ENCODE results near the gene TMEM45A.
"Not testable (repeated sequence)": the region's sequence is repeated elsewhere in the genome, so short reads cannot be mapped to it uniquely, and the experiment has no call there.

Gene TMEM45A

GRCh38 chr3:100536093-100536492 is 43.7 kb downstream of the TMEM45A start:
- no peak for DNase-seq

GRCh38 chr3:100537646-100538338 is 45.4 kb downstream of the TMEM45A start:
- no peak for DNase-seq

GRCh38 chr3:100538339-100538706 is 45.9 kb downstream of the TMEM45A start:
- DNase-seq: no peak

- no peak for DNase-seq
Measured at GRCh38 chr3:100540791-100541334, 48.4 kb downstream of the TMEM45A start.

- DNase-seq: not testable (repeated sequence)
Measured at GRCh38 chr3:100541428-100541827, 49.0 kb downstream of the TMEM45A start.

GRCh38 chr3:100545371-100545770 is 53.0 kb downstream of the TMEM45A start:
- no peak for DNase-seq

- no peak for DNase-seq
Measured at GRCh38 chr3:100546020-100546744, 53.8 kb downstream of the TMEM45A start.

- no peak for DNase-seq
Measured at GRCh38 chr3:100548053-100548452, 55.6 kb downstream of the TMEM45A start.

GRCh38 chr3:100553618-100554372 is 61.4 kb downstream of the TMEM45A start:
- no peak for DNase-seq

GRCh38 chr3:100554373-100554676 is 61.9 kb downstream of the TMEM45A start:
- DNase-seq: no peak

GRCh38 chr3:100556673-100557310 is 64.4 kb downstream of the TMEM45A start:
- DNase-seq: no peak

GRCh38 chr3:100558233-100558632 is 65.8 kb downstream of the TMEM45A start:
- DNase-seq: no peak

- no peak for DNase-seq
Measured at GRCh38 chr3:100560426-100560825, 68.0 kb downstream of the TMEM45A start.

GRCh38 chr3:100561459-100562158 is 69.2 kb downstream of the TMEM45A start:
- no peak for DNase-seq

- no peak for DNase-seq
Measured at GRCh38 chr3:100562224-100562857, 69.9 kb downstream of the TMEM45A start.

GRCh38 chr3:100563228-100563627 is 70.8 kb downstream of the TMEM45A start:
- DNase-seq: no peak

GRCh38 chr3:100563652-100564211 is 71.3 kb downstream of the TMEM45A start:
- DNase-seq: no peak

- no peak for DNase-seq
Measured at GRCh38 chr3:100570811-100571210, 78.4 kb downstream of the TMEM45A start.

GRCh38 chr3:100574536-100574935 is 82.1 kb downstream of the TMEM45A start:
- DNase-seq: no peak

- DNase-seq: no peak
Measured at GRCh38 chr3:100575704-100576103, 83.3 kb downstream of the TMEM45A start.

GRCh38 chr3:100577382-100578008 is 85.1 kb downstream of the TMEM45A start:
- DNase-seq: no peak

Data from NCI-H2029 treated with DMSO at 0.1 percent for 48 hours (cell line).